Measurements from ENCODE around the gene MKRN1. TPM values are rescaled to one million over a fixed set of nuclear protein-coding genes. Genes with fewer than 3 reads are reported as not detected.
"Not testable (repeated sequence)": the region's sequence is repeated elsewhere in the genome, so short reads cannot be mapped to it uniquely, and the experiment has no call there.

MKRN1 gene
- total RNA-seq, 1 donor from 2014 or later: 98.6 TPM

GRCh38 chr7:140519007-140519399, 39.7 kb upstream of the MKRN1 start:
- Mint-ChIP-seq H3K36me3 (no peaks in the 10 kb centered on the region), H3K4me1 (ENCODE audit: unreplicated experiment) (peaks cover 11% of the 10 kb centered on the region), H3K4me3 (no peak overlapping the region), H3K27ac (no peak overlapping the region), H3K27me3 (no peaks in the 10 kb centered on the region), H3K9me3 (no peaks in the 10 kb centered on the region)
- no peak for TF ChIP-seq CTCF (conservative IDR thresholded peaks at IDR 0.05)
- DNase-seq (ENCODE audit: extremely low spot score, unreplicated experiment): no peak

GRCh38 chr7:140518370-140519006, 39.2 kb upstream of the MKRN1 start:
- peaks cover 11% of the 10 kb centered on the region for H3K4me1 Mint-ChIP-seq (ENCODE audit: unreplicated experiment)
- no peaks in the 10 kb centered on the region for H3K9me3 Mint-ChIP-seq
- H3K36me3 Mint-ChIP-seq: no peaks in the 10 kb centered on the region
- no peak for TF ChIP-seq CTCF (conservative IDR thresholded peaks at IDR 0.05)
- H3K27ac Mint-ChIP-seq: peak overlapping the region; percentile 64
- no peaks in the 10 kb centered on the region for H3K27me3 Mint-ChIP-seq
- no peak overlapping the region for H3K4me3 Mint-ChIP-seq
- DNase-seq (ENCODE audit: extremely low spot score, unreplicated experiment): no peak

GRCh38 chr7:140517546-140518369, 38.5 kb upstream of the MKRN1 start:
- H3K27me3 Mint-ChIP-seq: no peaks in the 10 kb centered on the region
- peaks cover 11% of the 10 kb centered on the region for H3K4me1 Mint-ChIP-seq (ENCODE audit: unreplicated experiment)
- no peaks in the 10 kb centered on the region for H3K9me3 Mint-ChIP-seq
- H3K4me3 Mint-ChIP-seq: no peak overlapping the region
- H3K36me3 Mint-ChIP-seq: no peaks in the 10 kb centered on the region
- peak; percentile 92 for TF ChIP-seq CTCF (conservative IDR thresholded peaks at IDR 0.05)
- peak; percentile 87 for DNase-seq (ENCODE audit: extremely low spot score, unreplicated experiment)
- peak overlapping the region; percentile 64 for H3K27ac Mint-ChIP-seq

- DNase-seq (ENCODE audit: extremely low spot score, unreplicated experiment): no peak
- peak overlapping the region; percentile 34 for H3K4me3 Mint-ChIP-seq
- H3K36me3 Mint-ChIP-seq: no peaks in the 10 kb centered on the region
- no peaks in the 10 kb centered on the region for H3K27me3 Mint-ChIP-seq
- no peaks in the 10 kb centered on the region for H3K9me3 Mint-ChIP-seq
- H3K27ac Mint-ChIP-seq: peak overlapping the region; percentile 91
- H3K4me1 Mint-ChIP-seq (ENCODE audit: unreplicated experiment): peaks cover 12% of the 10 kb centered on the region
- no peak for TF ChIP-seq CTCF (conservative IDR thresholded peaks at IDR 0.05)
Observed at GRCh38 chr7:140512317-140513000, 33.2 kb upstream of the MKRN1 start.

GRCh38 chr7:140509789-140510188, 30.5 kb upstream of the MKRN1 start:
- no peak for TF ChIP-seq CTCF (conservative IDR thresholded peaks at IDR 0.05)
- no peak overlapping the region for H3K4me3 Mint-ChIP-seq
- no peak for DNase-seq (ENCODE audit: extremely low spot score, unreplicated experiment)
- no peaks in the 10 kb centered on the region for H3K9me3 Mint-ChIP-seq
- H3K36me3 Mint-ChIP-seq: no peaks in the 10 kb centered on the region
- H3K27me3 Mint-ChIP-seq: no peaks in the 10 kb centered on the region
- peaks cover 19% of the 10 kb centered on the region for H3K4me1 Mint-ChIP-seq (ENCODE audit: unreplicated experiment)
- no peak overlapping the region for H3K27ac Mint-ChIP-seq

GRCh38 chr7:140507556-140507955, 28.3 kb upstream of the MKRN1 start:
- H3K27me3 Mint-ChIP-seq: not testable (repeated sequence)

More at GRCh38 chr7:140507556-140507955, 28.3 kb upstream of the MKRN1 start:
- H3K9me3 Mint-ChIP-seq; H3K4me3 Mint-ChIP-seq; H3K36me3 Mint-ChIP-seq; DNase-seq (ENCODE audit: extremely low spot score, unreplicated experiment); H3K27ac Mint-ChIP-seq: not testable (repeated sequence)
- peaks cover 18% of the 10 kb centered on the region for H3K4me1 Mint-ChIP-seq (ENCODE audit: unreplicated experiment)
